ENCODE data around the gene SH3RF3.

The SH3RF3 gene

GRCh38 chr2:109285244-109285651, 156.2 kb downstream of the SH3RF3 start:
- Histone ChIP-seq H3K36me3 (ENCODE audit: control insufficient read depth in 1 of 2, insufficient read depth in 2 of 2, low read depth in 1 of 2, low read length in 2 of 2) (peaks cover 0 to 3% of the 10 kb centered on the region in 2 experiments), H2AFZ (ENCODE audit: low read depth, low read length) (no peak overlapping the region), H3K23ac (ENCODE audit: low read length in 2 of 2) (no peak overlapping the region), H3K4me1 (ENCODE audit: control insufficient read depth, insufficient read depth, low read depth, low read length) (peaks cover 31% of the 10 kb centered on the region), H2BK120ac (ENCODE audit: low read depth, low read length) (no peak overlapping the region), H3K4me2 (ENCODE audit: low read length, poor library complexity, severe bottlenecking) (no peak overlapping the region), H3K27ac (ENCODE audit: low read length, poor library complexity, severe bottlenecking) (peak overlapping the region; percentile 48), H3K14ac (ENCODE audit: low read length in 2 of 2) (peak overlapping the region in 1 of 2 experiments; percentile 12), H3K18ac (ENCODE audit: low read depth in 1 of 2, low read length in 2 of 2) (peak overlapping the region; percentile 13 to 16), H3K9me3 (ENCODE audit: control insufficient read depth, low read length) (no peaks in the 10 kb centered on the region), H3K4me3 (ENCODE audit: insufficient read depth in 1 of 2, low read depth in 1 of 2, low read length in 2 of 2) (no peak overlapping the region), H2BK5ac (ENCODE audit: low read depth, low read length, poor library complexity, severe bottlenecking) (no peak overlapping the region), H3K9ac (ENCODE audit: low read length) (no peak overlapping the region), H2BK15ac (ENCODE audit: low read depth, poor library complexity, severe bottlenecking) (no peak overlapping the region), H2AK5ac (ENCODE audit: low read length, severe bottlenecking) (no peak overlapping the region), H3K27me3 (ENCODE audit: control insufficient read depth in 1 of 2, insufficient read depth in 1 of 2, low read length in 2 of 2) (peaks cover 0 to 14% of the 10 kb centered on the region in 2 experiments), H3K79me1 (replicated peaks; ENCODE audit: low read length, poor library complexity, severe bottlenecking) (peaks cover 41% of the 10 kb centered on the region), H2BK12ac (ENCODE audit: low read length in 2 of 2) (peak overlapping the region in 1 of 2 experiments; percentile 31), H3K4ac (ENCODE audit: low read depth in 1 of 2, low read length in 2 of 2) (no peak overlapping the region), H4K91ac (ENCODE audit: low read length) (peak overlapping the region; percentile 6), H4K8ac (ENCODE audit: low read length) (no peak overlapping the region)
- DNase-seq, result no peak
- 81% methylated on average over 11 of the region's 11 CpGs for WGBS

GRCh38 chr2:109287413-109287812, 158.4 kb downstream of the SH3RF3 start:
- H3K4me3 ChIP-seq (ENCODE audit: insufficient read depth in 1 of 2, low read depth in 1 of 2, low read length in 2 of 2), result no peak overlapping the region
- H2BK120ac ChIP-seq (ENCODE audit: low read depth, low read length), result no peak overlapping the region
- H3K23ac ChIP-seq (ENCODE audit: low read length in 2 of 2), result no peak overlapping the region
- peaks cover 0 to 6% of the 10 kb centered on the region in 2 experiments for H3K27me3 ChIP-seq (ENCODE audit: control insufficient read depth in 1 of 2, insufficient read depth in 1 of 2, low read length in 2 of 2)
- no peak overlapping the region for H4K8ac ChIP-seq (ENCODE audit: low read length)
- DNase-seq, result no peak
- no peak overlapping the region for H4K91ac ChIP-seq (ENCODE audit: low read length)
- WGBS, result 93% methylated on average over 5 of the region's 5 CpGs
- no peak overlapping the region for H3K18ac ChIP-seq (ENCODE audit: low read depth in 1 of 2, low read length in 2 of 2)
- peaks cover 0 to 1% of the 10 kb centered on the region in 2 experiments for H3K36me3 ChIP-seq (ENCODE audit: control insufficient read depth in 1 of 2, insufficient read depth in 2 of 2, low read depth in 1 of 2, low read length in 2 of 2)
- H2BK12ac ChIP-seq (ENCODE audit: low read length in 2 of 2), result no peak overlapping the region
- no peak overlapping the region for H2BK5ac ChIP-seq (ENCODE audit: low read depth, low read length, poor library complexity, severe bottlenecking)
- H3K14ac ChIP-seq (ENCODE audit: low read length in 2 of 2), result no peak overlapping the region
- H3K9ac ChIP-seq (ENCODE audit: low read length), result no peak overlapping the region
- H3K4me1 ChIP-seq (ENCODE audit: control insufficient read depth, insufficient read depth, low read depth, low read length), result peaks cover 28% of the 10 kb centered on the region
- no peaks in the 10 kb centered on the region for H3K9me3 ChIP-seq (ENCODE audit: control insufficient read depth, low read length)
- no peak overlapping the region for H3K27ac ChIP-seq (ENCODE audit: low read length, poor library complexity, severe bottlenecking)
- no peak overlapping the region for H3K4me2 ChIP-seq (ENCODE audit: low read length, poor library complexity, severe bottlenecking)
- H3K79me1 ChIP-seq (replicated peaks; ENCODE audit: low read length, poor library complexity, severe bottlenecking), result peaks cover 29% of the 10 kb centered on the region
- H2AFZ ChIP-seq (ENCODE audit: low read depth, low read length), result no peak overlapping the region
- no peak overlapping the region for H3K4ac ChIP-seq (ENCODE audit: low read depth in 1 of 2, low read length in 2 of 2)
- no peak overlapping the region for H2BK15ac ChIP-seq (ENCODE audit: low read depth, poor library complexity, severe bottlenecking)
- no peak overlapping the region for H2AK5ac ChIP-seq (ENCODE audit: low read length, severe bottlenecking)

GRCh38 chr2:109287838-109288237, 158.8 kb downstream of the SH3RF3 start:
- H3K4me1 ChIP-seq (ENCODE audit: control insufficient read depth, insufficient read depth, low read depth, low read length), result peaks cover 28% of the 10 kb centered on the region
- H3K9ac ChIP-seq (ENCODE audit: low read length), result no peak overlapping the region
- H4K91ac ChIP-seq (ENCODE audit: low read length), result no peak overlapping the region
- H3K9me3 ChIP-seq (ENCODE audit: control insufficient read depth, low read length), result no peaks in the 10 kb centered on the region
- no peak overlapping the region for H2AK5ac ChIP-seq (ENCODE audit: low read length, severe bottlenecking)
- H3K14ac ChIP-seq (ENCODE audit: low read length in 2 of 2), result no peak overlapping the region
- no peak overlapping the region for H3K4me2 ChIP-seq (ENCODE audit: low read length, poor library complexity, severe bottlenecking)
- H2AFZ ChIP-seq (ENCODE audit: low read depth, low read length), result no peak overlapping the region
- DNase-seq, result no peak
- H3K36me3 ChIP-seq (ENCODE audit: control insufficient read depth in 1 of 2, insufficient read depth in 2 of 2, low read depth in 1 of 2, low read length in 2 of 2), result no peaks in the 10 kb centered on the region
- H3K27ac ChIP-seq (ENCODE audit: low read length, poor library complexity, severe bottlenecking), result no peak overlapping the region
- no peak overlapping the region for H4K8ac ChIP-seq (ENCODE audit: low read length)
- H3K79me1 ChIP-seq (replicated peaks; ENCODE audit: low read length, poor library complexity, severe bottlenecking), result peaks cover 26% of the 10 kb centered on the region
- H3K4me3 ChIP-seq (ENCODE audit: insufficient read depth in 1 of 2, low read depth in 1 of 2, low read length in 2 of 2), result no peak overlapping the region
- WGBS, result 100% methylated on average over 2 of the region's 2 CpGs
- H3K27me3 ChIP-seq (ENCODE audit: control insufficient read depth in 1 of 2, insufficient read depth in 1 of 2, low read length in 2 of 2), result peaks cover 0 to 2% of the 10 kb centered on the region in 2 experiments
- no peak overlapping the region for H2BK120ac ChIP-seq (ENCODE audit: low read depth, low read length)
- no peak overlapping the region for H3K4ac ChIP-seq (ENCODE audit: low read depth in 1 of 2, low read length in 2 of 2)
- H3K18ac ChIP-seq (ENCODE audit: low read depth in 1 of 2, low read length in 2 of 2), result no peak overlapping the region
- H2BK12ac ChIP-seq (ENCODE audit: low read length in 2 of 2), result no peak overlapping the region
- H2BK15ac ChIP-seq (ENCODE audit: low read depth, poor library complexity, severe bottlenecking), result no peak overlapping the region
- no peak overlapping the region for H3K23ac ChIP-seq (ENCODE audit: low read length in 2 of 2)
- H2BK5ac ChIP-seq (ENCODE audit: low read depth, low read length, poor library complexity, severe bottlenecking), result no peak overlapping the region

GRCh38 chr2:109288544-109289368, 159.8 kb downstream of the SH3RF3 start:
- H3K27me3 ChIP-seq (ENCODE audit: control insufficient read depth in 1 of 2, insufficient read depth in 1 of 2, low read length in 2 of 2), result no peaks in the 10 kb centered on the region
- no peak overlapping the region for H3K4me2 ChIP-seq (ENCODE audit: low read length, poor library complexity, severe bottlenecking)
- no peak overlapping the region for H4K8ac ChIP-seq (ENCODE audit: low read length)
- 93% methylated on average over 7 of the region's 8 CpGs for WGBS
- no peak overlapping the region for H3K14ac ChIP-seq (ENCODE audit: low read length in 2 of 2)
- peaks cover 2% of the 10 kb centered on the region for H3K9me3 ChIP-seq (ENCODE audit: control insufficient read depth, low read length)
- H3K4me3 ChIP-seq (ENCODE audit: insufficient read depth in 1 of 2, low read depth in 1 of 2, low read length in 2 of 2), result no peak overlapping the region
- H3K9ac ChIP-seq (ENCODE audit: low read length), result no peak overlapping the region
- H3K4me1 ChIP-seq (ENCODE audit: control insufficient read depth, insufficient read depth, low read depth, low read length), result peaks cover 26% of the 10 kb centered on the region
- H2AK5ac ChIP-seq (ENCODE audit: low read length, severe bottlenecking), result no peak overlapping the region
- H2BK12ac ChIP-seq (ENCODE audit: low read length in 2 of 2), result peak overlapping the region in 1 of 2 experiments; percentile 6
- no peak for DNase-seq
- H2AFZ ChIP-seq (ENCODE audit: low read depth, low read length), result no peak overlapping the region
- H3K79me1 ChIP-seq (replicated peaks; ENCODE audit: low read length, poor library complexity, severe bottlenecking), result peaks cover 26% of the 10 kb centered on the region
- no peaks in the 10 kb centered on the region for H3K36me3 ChIP-seq (ENCODE audit: control insufficient read depth in 1 of 2, insufficient read depth in 2 of 2, low read depth in 1 of 2, low read length in 2 of 2)
- no peak overlapping the region for H4K91ac ChIP-seq (ENCODE audit: low read length)
- H2BK5ac ChIP-seq (ENCODE audit: low read depth, low read length, poor library complexity, severe bottlenecking), result no peak overlapping the region
- H3K27ac ChIP-seq (ENCODE audit: low read length, poor library complexity, severe bottlenecking), result no peak overlapping the region
- no peak overlapping the region for H3K18ac ChIP-seq (ENCODE audit: low read depth in 1 of 2, low read length in 2 of 2)
- H2BK120ac ChIP-seq (ENCODE audit: low read depth, low read length), result no peak overlapping the region
- no peak overlapping the region for H2BK15ac ChIP-seq (ENCODE audit: low read depth, poor library complexity, severe bottlenecking)
- no peak overlapping the region for H3K4ac ChIP-seq (ENCODE audit: low read depth in 1 of 2, low read length in 2 of 2)
- H3K23ac ChIP-seq (ENCODE audit: low read length in 2 of 2), result no peak overlapping the region

Measured in mesenchymal stem cell (in vitro differentiated cells and primary cell).